Coronary artery (tissue), 2 donors: ENCODE data around the gene TCEAL3.

Source experiments
- DNase-seq: peaks from one replicate; pipeline ENCODE4 v3.0.0-alpha.2; 2017; ENCODE audit warnings: low spot score
- H3K27ac ChIP-seq, 2 donors: fragments of 200-600 bp; sonication (generic); one replicate each; pipeline ENCODE4 v1.5.1; 2016 to 2019
- H3K4me3 ChIP-seq: fragments of 200-600 bp; sonication (generic); 2 replicates; pipeline ENCODE4 v1.5.1; 2016; ENCODE audit warnings: mild to moderate bottlenecking, moderate library complexity
- CTCF ChIP-seq: fragments of 200-600 bp; sonication (generic); IDR thresholded peaks from one replicate; pipeline ENCODE4 v1.5.1; 2019; ENCODE audit warnings: antibody characterized with exemption

Gene TCEAL3

DNA sequence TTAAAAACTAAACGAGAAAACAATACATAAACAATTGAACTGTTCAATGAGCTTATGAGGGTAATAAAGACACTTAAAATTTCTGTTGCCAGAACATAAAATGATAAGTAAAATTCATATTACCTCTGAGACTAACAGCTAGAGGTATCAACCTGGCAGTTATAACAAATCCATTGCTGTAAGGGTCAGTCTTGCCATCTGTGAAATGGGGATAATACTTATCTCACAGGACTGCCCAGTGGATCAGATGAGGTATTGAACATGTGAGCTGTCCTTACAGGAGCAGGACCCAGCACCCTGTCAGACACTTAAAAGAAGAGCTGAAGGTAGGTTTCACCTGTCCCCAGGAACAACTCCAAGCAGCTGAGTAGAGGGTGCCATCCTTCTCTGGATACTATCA, 2.5 kb downstream of the TCEAL3 start:
- Histone ChIP-seq H3K4me3 (no peak overlapping the region), H3K27ac (peak overlapping the region in 1 of 2 donors; percentile 18)
- TF ChIP-seq CTCF, result no peak
- DNase-seq, result no peak

GRCh38 chrX:103613362-103613890, 5.7 kb downstream of the TCEAL3 start:
- Histone ChIP-seq H3K4me3 (no peak overlapping the region), H3K27ac (no peak overlapping the region)
- no peak for TF ChIP-seq CTCF
- no peak for DNase-seq

DNA sequence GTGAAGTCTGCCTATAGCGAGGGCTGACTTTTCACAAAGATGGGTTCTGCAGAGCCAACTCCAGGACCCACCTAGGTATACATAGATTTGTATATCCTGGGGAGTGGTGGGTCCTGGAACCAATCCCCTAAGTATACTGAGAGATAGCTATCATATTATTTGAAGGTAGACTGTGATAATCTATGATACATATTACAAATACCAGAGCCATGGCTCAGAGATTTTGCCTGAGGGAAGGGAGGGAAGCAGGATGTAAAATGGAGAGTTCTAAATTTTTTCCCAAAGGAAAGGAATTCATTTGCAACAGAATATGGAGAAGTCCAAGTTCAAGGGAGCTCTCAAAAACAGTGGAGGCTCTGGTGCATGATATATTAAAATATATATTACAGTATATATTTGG, 7.2 kb downstream of the TCEAL3 start:
- no peak for TF ChIP-seq CTCF
- DNase-seq, result no peak
- H3K4me3 ChIP-seq, result no peak overlapping the region
- no peak overlapping the region for H3K27ac ChIP-seq

DNA sequence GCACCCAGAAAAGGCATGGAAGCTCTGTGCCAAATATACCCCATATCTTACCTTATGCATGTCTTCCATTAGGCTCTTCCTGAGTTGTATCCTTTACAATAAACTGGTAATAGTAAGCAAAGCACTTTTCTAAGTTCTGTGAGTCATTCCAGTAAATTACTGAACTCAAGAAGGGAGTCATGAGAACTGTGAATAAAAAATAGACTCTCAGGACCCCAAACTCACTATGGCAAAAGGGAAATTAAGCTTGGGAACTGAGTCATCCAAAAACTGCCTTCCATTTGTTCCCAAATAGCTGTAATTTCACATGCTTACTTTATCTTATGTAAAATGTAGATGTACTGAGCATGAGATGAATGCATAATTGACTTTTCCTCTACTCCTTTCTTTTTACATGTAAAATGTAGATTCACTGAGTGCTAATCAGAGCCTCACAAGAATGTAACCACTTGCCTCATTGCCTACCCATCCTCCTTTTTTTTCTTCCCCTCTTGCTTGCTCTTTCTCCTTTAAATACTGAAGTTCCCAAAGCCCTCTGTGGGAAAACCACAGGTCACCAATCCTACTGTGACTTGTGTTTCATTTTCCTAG, 8.1 kb downstream of the TCEAL3 start:
- no peak for DNase-seq
- Histone ChIP-seq H3K27ac (no peak overlapping the region), H3K4me3 (no peak overlapping the region)
- no peak for TF ChIP-seq CTCF

DNA sequence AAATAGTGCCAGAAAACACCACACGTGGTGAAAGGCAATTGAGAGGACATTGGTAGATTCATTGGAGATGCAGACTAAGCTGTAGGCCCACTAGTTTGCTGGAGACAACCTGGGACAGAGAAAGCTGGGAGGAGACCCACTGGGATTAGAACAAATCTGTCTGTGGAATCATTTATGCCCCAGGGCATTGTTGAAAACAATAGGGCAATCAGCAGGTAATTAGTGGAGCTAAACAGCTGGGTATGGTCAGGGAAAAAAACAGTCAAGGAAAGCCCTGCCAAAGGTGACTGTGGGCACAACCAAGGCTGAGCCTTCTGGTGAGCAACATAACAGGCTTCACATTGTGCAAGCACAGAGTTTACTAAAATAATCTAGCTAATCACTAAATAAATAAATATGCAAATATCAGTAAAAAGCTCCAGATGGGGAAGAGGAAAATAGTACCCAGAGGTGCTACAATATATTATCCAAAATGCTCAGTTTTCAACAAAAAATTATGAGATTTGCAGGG, 9.0 kb downstream of the TCEAL3 start:
- DNase-seq, result no peak
- H3K27ac ChIP-seq, result no peak overlapping the region
- TF ChIP-seq CTCF, result no peak
- no peak overlapping the region for H3K4me3 ChIP-seq

GRCh38 chrX:103624111-103624510, 16.3 kb downstream of the TCEAL3 start:
- no peak for TF ChIP-seq CTCF
- Histone ChIP-seq H3K4me3 (no peak overlapping the region), H3K27ac (peak overlapping the region; percentile 33 to 81)
- no peak for DNase-seq

DNA sequence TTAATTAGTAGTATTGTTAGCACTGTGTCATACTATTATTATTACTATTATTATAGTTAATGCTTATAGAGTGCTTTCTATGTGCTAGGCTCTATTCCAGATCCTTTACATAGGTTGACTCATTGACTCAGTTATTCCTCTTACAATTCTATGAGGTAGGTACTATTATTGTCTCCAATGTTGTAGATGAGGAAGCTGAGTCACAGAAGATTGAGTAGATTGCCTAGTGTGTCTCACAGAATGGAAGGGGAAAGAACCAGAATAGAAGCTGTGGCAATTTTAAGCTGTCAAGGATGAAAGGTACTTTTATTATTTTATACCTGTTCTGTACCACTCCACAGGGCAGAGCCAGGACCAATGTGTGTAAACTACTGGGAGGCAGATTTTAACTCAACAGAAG, 19.1 kb downstream of the TCEAL3 start:
- DNase-seq, result no peak
- H3K4me3 ChIP-seq, result no peak overlapping the region
- TF ChIP-seq CTCF, result no peak
- peak overlapping the region in 1 of 2 donors; percentile 20 for H3K27ac ChIP-seq
